Esophagus squamous epithelium (tissue), 4 donors: ENCODE results near the gene WDR48.

Experiments used
- POLR2A ChIP-seq, 4 donors: fragments of 450-650 bp; IDR thresholded peaks; one replicate each; pipeline ENCODE4 v1.6.1; 2017; ENCODE audit warnings: antibody characterized with exemption in 4 of 4, mild to moderate bottlenecking in 4 of 4, moderate library complexity in 3 of 4
- TF ChIP-seq, protein P1 (sequence below), 6 experiments: fragments of 450-650 bp in 4 of 6; fragments of 200-600 bp in 2 of 6; sonication (generic) in 2 of 6; IDR thresholded peaks; one replicate each; pipeline ENCODE4 v1.5.1; 2016 to 2019; ENCODE audit warnings: antibody characterized with exemption in 6 of 6, mild to moderate bottlenecking in 4 of 6, moderate library complexity in 4 of 6

DNA sequence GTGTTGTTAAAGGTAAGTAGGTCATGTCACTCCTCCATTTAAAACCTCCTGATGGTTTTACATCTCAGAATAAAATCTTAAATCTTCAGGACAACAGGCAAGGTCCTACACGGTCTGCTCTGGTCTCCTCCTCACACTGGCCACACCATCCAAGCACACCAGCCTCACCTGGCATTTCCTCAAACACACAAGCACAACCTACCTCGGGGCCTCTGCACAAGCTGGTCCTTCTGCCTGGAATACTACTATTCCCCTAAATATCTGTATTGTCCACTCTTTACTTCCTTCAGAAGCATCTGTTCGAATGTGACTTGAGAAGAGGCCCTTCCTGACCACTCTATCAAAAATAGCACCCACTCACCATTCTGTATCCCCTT is 53.9 kb downstream of the WDR48 start:
- TF ChIP-seq, protein P1, sequence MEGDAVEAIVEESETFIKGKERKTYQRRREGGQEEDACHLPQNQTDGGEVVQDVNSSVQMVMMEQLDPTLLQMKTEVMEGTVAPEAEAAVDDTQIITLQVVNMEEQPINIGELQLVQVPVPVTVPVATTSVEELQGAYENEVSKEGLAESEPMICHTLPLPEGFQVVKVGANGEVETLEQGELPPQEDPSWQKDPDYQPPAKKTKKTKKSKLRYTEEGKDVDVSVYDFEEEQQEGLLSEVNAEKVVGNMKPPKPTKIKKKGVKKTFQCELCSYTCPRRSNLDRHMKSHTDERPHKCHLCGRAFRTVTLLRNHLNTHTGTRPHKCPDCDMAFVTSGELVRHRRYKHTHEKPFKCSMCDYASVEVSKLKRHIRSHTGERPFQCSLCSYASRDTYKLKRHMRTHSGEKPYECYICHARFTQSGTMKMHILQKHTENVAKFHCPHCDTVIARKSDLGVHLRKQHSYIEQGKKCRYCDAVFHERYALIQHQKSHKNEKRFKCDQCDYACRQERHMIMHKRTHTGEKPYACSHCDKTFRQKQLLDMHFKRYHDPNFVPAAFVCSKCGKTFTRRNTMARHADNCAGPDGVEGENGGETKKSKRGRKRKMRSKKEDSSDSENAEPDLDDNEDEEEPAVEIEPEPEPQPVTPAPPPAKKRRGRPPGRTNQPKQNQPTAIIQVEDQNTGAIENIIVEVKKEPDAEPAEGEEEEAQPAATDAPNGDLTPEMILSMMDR (IDR thresholded peaks at IDR 0.05): no peak
- TF ChIP-seq POLR2A (IDR thresholded peaks at IDR 0.05): no peak
